Liver (tissue), 9 donors: Measurements from ENCODE around the gene ANKRD53. TPM values are rescaled to one million over a fixed set of nuclear protein-coding genes. Genes with fewer than 3 reads are reported as not detected.

ENCODE experiments used
- DNase-seq: peaks from one replicate; pipeline ENCODE4 v3.0.0-alpha.2; 2017; ENCODE audit warnings: low spot score
- H3K27ac ChIP-seq, 2 donors: one replicate each; pipeline ENCODE4 v1.7.0; 2013; ENCODE audit warnings: inconsistent platforms in 2 of 2, low read length in 2 of 2, control low read depth in 1 of 2, low read depth in 1 of 2, mild to moderate bottlenecking in 1 of 2
- H3K27me3 ChIP-seq, 4 donors: one replicate each; pipeline versions ENCODE4 v1.6.1 to v1.7.0; 2013; ENCODE audit warnings: low read length in 3 of 4, inconsistent platforms in 1 of 4, mild to moderate bottlenecking in 1 of 4, moderate library complexity in 1 of 4; ENCODE audit not compliant: control insufficient read depth in 4 of 4, insufficient read depth in 4 of 4
- H3K36me3 ChIP-seq, 4 donors: one replicate each; pipeline versions ENCODE4 v1.6.1 to v1.7.0; 2013; ENCODE audit warnings: low read length in 3 of 4, mild to moderate bottlenecking in 3 of 4, low read depth in 1 of 4, moderate library complexity in 1 of 4; ENCODE audit not compliant: control insufficient read depth in 4 of 4, insufficient read depth in 3 of 4
- H3K4me1 ChIP-seq, 4 donors: one replicate each; pipeline versions ENCODE4 v1.6.1 to v1.7.0; 2013; ENCODE audit warnings: low read length in 3 of 4, mild to moderate bottlenecking in 3 of 4, moderate library complexity in 1 of 4; ENCODE audit not compliant: control insufficient read depth in 4 of 4, insufficient read depth in 4 of 4
- H3K4me3 ChIP-seq, 3 donors: one replicate each; pipeline versions ENCODE4 v1.6.1 to v1.7.0; 2013; ENCODE audit warnings: low read length in 3 of 3, control low read depth in 1 of 3, low read depth in 1 of 3, mild to moderate bottlenecking in 1 of 3
- H3K9ac ChIP-seq, 2 donors: one replicate each; pipeline ENCODE4 v1.7.0; 2013; ENCODE audit warnings: low read length in 2 of 2, mild to moderate bottlenecking in 2 of 2, moderate library complexity in 2 of 2, control low read depth in 1 of 2, low read depth in 1 of 2
- H3K9me3 ChIP-seq, 4 donors: one replicate each; pipeline versions ENCODE4 v1.6.1 to v1.7.0; 2013; ENCODE audit warnings: low read length in 3 of 4; ENCODE audit not compliant: control insufficient read depth in 4 of 4
- ATF3 ChIP-seq: IDR thresholded peaks from 2 replicates; pipeline ENCODE4 v1.6.1; 2016; ENCODE audit warnings: antibody characterized with exemption
- CTCF ChIP-seq: fragments of 150-350 bp; IDR thresholded peaks from 2 replicates; pipeline ENCODE4 v1.5.1; 2017; ENCODE audit warnings: improper control_type of control experiment, low read depth, low read length; ENCODE audit not compliant: missing input control
- EGR1 ChIP-seq, 2 donors: IDR thresholded peaks; 2 replicates each; pipeline ENCODE4 v1.6.1; 2016 to 2018; ENCODE audit warnings: antibody characterized with exemption in 2 of 2, low read depth in 2 of 2
- FOXA1 ChIP-seq: IDR thresholded peaks from 2 replicates; pipeline ENCODE4 v1.6.1; 2016; ENCODE audit warnings: antibody characterized with exemption
- GABPA ChIP-seq, 2 donors: IDR thresholded peaks in 1 of 2; conservative IDR thresholded peaks in 1 of 2; 2 replicates each; pipeline ENCODE4 v1.6.1; 2016; ENCODE audit warnings: antibody characterized with exemption in 2 of 2, mild to moderate bottlenecking in 1 of 2, moderate library complexity in 1 of 2
- HNF4A ChIP-seq, 2 donors: conservative IDR thresholded peaks; 2 replicates each; pipeline ENCODE4 v1.6.1; 2016; ENCODE audit warnings: antibody characterized with exemption in 2 of 2, mild to moderate bottlenecking in 2 of 2
- HNF4G ChIP-seq: IDR thresholded peaks from 2 replicates; pipeline ENCODE4 v1.6.1; 2016; ENCODE audit warnings: antibody characterized with exemption
- JUND ChIP-seq, 2 donors: IDR thresholded peaks; 2 replicates each; pipeline ENCODE4 v1.6.1; 2016; ENCODE audit warnings: antibody characterized with exemption in 2 of 2
- MAX ChIP-seq: IDR thresholded peaks from 2 replicates; pipeline ENCODE4 v1.6.1; 2016; ENCODE audit warnings: antibody characterized with exemption
- NR2F2 ChIP-seq: IDR thresholded peaks from 2 replicates; pipeline ENCODE4 v1.6.1; 2016; ENCODE audit warnings: antibody characterized with exemption
- RAD21 ChIP-seq, 2 donors: IDR thresholded peaks; 2 replicates each; pipeline ENCODE4 v1.6.1; 2016; ENCODE audit warnings: antibody characterized with exemption in 2 of 2, mild to moderate bottlenecking in 2 of 2
- REST ChIP-seq: IDR thresholded peaks from 2 replicates; pipeline ENCODE4 v1.6.1; 2016; ENCODE audit warnings: antibody characterized with exemption, mild to moderate bottlenecking
- RXRA ChIP-seq, 2 donors: IDR thresholded peaks; 2 replicates each; pipeline ENCODE4 v1.6.1; 2017 to 2018; ENCODE audit warnings: antibody characterized with exemption in 2 of 2, mild to moderate bottlenecking in 1 of 2
- TAF1 ChIP-seq: conservative IDR thresholded peaks from 2 replicates; pipeline ENCODE4 v1.6.1; 2016; ENCODE audit warnings: antibody characterized with exemption, mild to moderate bottlenecking
- YY1 ChIP-seq: IDR thresholded peaks from 2 replicates; pipeline ENCODE4 v1.6.1; 2016; ENCODE audit warnings: antibody characterized with exemption, mild to moderate bottlenecking
- WGBS: extraction: QIAGEN DNeasy Blood & Tissue Kit; methylation state at CpG from one replicate; pipeline ENCODE4 v1.1.7; 2013; 5-methylcytosine and 5-hydroxymethylcytosine counted together
- polyA plus RNA-seq, 2 donors: library from polyadenylated mRNA; stranded (reverse) in 1 of 2; unstranded in 1 of 2; fragments of 200-250 nt in 1 of 2; fragments of >200 nt in 1 of 2; fragmentation: Nextera tagmentation in 1 of 2; extraction: Ambion mirVana in 1 of 2; gene quantifications; one replicate each; pipeline versions ENCODE4 v1.2.1 to v1.2.3, GENCODE V29; 2013 to 2015
- total RNA-seq, 2 donors: library from RNA; depleted of rRNA; stranded (reverse); fragments of >200 nt; gene quantifications; one replicate each; pipeline ENCODE4 v1.2.3, GENCODE V29; 2014
- donor health status: healthy.
- donor health status: healthy.
- donor health status: healthy.
- donor health status: healthy.
- donor health status: healthy.

Gene ANKRD53
- total and polyA plus RNA-seq, 4 donors = 0.29 to 0.50 (median 0.39) TPM

GRCh38 chr2:71003966-71004755, 25.7 kb downstream of the ANKRD53 start:
- Histone ChIP-seq H3K4me3 (no peak overlapping the region), H3K27ac (no peak overlapping the region), H3K4me1 (peaks cover 0 to 4% (median 2%) of the 10 kb centered on the region in 4 donors), H3K9me3 (no peaks in the 10 kb centered on the region), H3K27me3 (no peaks in the 10 kb centered on the region), H3K9ac (no peak overlapping the region), H3K36me3 (no peaks in the 10 kb centered on the region)
- no peak for DNase-seq
- 80% methylated on average over 11 of the region's 11 CpGs for WGBS
- TF ChIP-seq EGR1 (IDR thresholded peaks at IDR 0.05; ENCODE audit: low read depth in 2 of 2) = no peak
- TF ChIP-seq NR2F2 = no peak
- TF ChIP-seq YY1 = no peak
- no peak for TF ChIP-seq HNF4A (conservative IDR thresholded peaks at IDR 0.05)
- no peak for TF ChIP-seq RAD21 (IDR thresholded peaks at IDR 0.05)
- no peak for TF ChIP-seq CTCF
- TF ChIP-seq ATF3 = no peak

- H3K9me3 ChIP-seq = no peaks in the 10 kb centered on the region
- H3K27me3 ChIP-seq = no peaks in the 10 kb centered on the region
- peaks cover 0 to 4% (median under 1%) of the 10 kb centered on the region in 4 donors for H3K4me1 ChIP-seq
- no peak overlapping the region for H3K27ac ChIP-seq
- no peak overlapping the region for H3K9ac ChIP-seq
- no peak for DNase-seq
- no peak overlapping the region for H3K4me3 ChIP-seq
- TF ChIP-seq GABPA (IDR thresholded peaks at IDR 0.05 in 1 of 2, conservative IDR thresholded peaks at IDR 0.05 in 1 of 2) (no peak), MAX (no peak), FOXA1 (no peak), RAD21 (IDR thresholded peaks at IDR 0.05) (no peak), TAF1 (no peak), HNF4G (no peak), JUND (IDR thresholded peaks at IDR 0.05) (no peak), REST (no peak), RXRA (IDR thresholded peaks at IDR 0.05) (no peak)
- WGBS = 89% methylated on average over 6 of the region's 6 CpGs
- no peaks in the 10 kb centered on the region for H3K36me3 ChIP-seq
Measured at GRCh38 chr2:71004857-71005256, 26.4 kb downstream of the ANKRD53 start.
